ENCODE measurements around the gene GPANK1. TPM values are rescaled to one million over a fixed set of nuclear protein-coding genes. Genes with fewer than 3 reads are reported as not detected.

The GPANK1 gene
- total and polyA plus RNA-seq, 2 of the 13 experiments (the other 11 are each of a cell fraction or from before 2014, with no cell fraction given): 15.4 to 22.8 TPM

DNA sequence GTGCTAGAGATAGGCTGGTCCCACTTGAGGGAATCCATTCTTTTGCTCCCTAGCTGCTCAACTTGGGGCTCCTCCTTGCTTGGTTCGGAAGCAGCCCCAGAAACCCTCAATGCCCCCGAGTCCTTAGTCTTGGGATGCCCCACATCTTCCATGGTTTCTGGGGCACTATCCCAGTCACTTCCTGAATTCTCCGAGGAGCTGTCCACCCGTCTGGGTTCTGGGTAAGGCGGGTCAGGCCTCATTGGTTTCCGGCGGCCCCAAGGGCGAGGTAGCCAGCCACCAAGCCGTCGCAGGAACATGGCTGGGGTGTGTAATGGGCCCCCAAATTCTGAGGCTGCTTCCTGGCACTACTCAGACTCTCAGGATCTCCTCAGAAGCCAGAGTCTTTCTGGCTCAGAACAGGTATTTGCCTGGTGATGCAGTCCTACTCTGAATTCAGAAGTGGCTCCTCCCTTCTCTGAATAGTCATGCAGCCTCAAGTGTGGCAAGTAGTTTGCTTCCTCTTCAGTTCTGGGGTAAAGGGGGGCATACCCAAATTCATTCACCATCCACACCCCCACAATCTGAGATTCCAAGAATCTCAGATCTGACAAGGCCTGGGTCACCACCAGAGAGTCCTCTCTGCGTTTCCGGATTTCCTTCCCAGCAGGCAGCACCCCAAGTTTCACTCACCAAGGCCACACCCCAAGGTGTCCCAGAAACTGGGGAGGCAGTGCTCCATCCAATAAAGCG, 5.0 kb downstream of the GPANK1 start (continued):
- 0 out of 2 replicates have a peak, but pooled peaks have one; percentile 4 for TF ChIP-seq ZNF615 (CRISPR knock-in tag; IDR thresholded peaks at IDR 0.05; ENCODE audit: borderline replicate concordance)
- TF ChIP-seq HOXA9 (CRISPR knock-in tag; IDR thresholded peaks at IDR 0.05; ENCODE audit: borderline replicate concordance): peak; percentile 16; the same call in 1 of the 2 replicates
- peak; percentile 26; the same call in 1 of the 2 replicates for TF ChIP-seq ZNF576 (CRISPR knock-in tag; IDR thresholded peaks at IDR 0.05)
- TF ChIP-seq MIER2 (CRISPR knock-in tag; IDR thresholded peaks at IDR 0.05): peak; percentile 91
- TF ChIP-seq RELA (CRISPR knock-in tag; IDR thresholded peaks at IDR 0.05): 0 out of 2 replicates have a peak, but pooled peaks have one; percentile 16
- TF ChIP-seq ZNF44 (CRISPR knock-in tag; IDR thresholded peaks at IDR 0.05): no peak
- TF ChIP-seq ZNF260 (CRISPR knock-in tag; IDR thresholded peaks at IDR 0.05; ENCODE audit: borderline replicate concordance, low read depth): no peak
- TF ChIP-seq CBX5 (CRISPR knock-in tag; IDR thresholded peaks at IDR 0.05; ENCODE audit: borderline replicate concordance): no peak
- 0 out of 2 replicates have a peak, but pooled peaks have one; percentile 10 for TF ChIP-seq ZFP90 (CRISPR knock-in tag; IDR thresholded peaks at IDR 0.05; ENCODE audit: borderline replicate concordance)
- TF ChIP-seq, protein P1, sequence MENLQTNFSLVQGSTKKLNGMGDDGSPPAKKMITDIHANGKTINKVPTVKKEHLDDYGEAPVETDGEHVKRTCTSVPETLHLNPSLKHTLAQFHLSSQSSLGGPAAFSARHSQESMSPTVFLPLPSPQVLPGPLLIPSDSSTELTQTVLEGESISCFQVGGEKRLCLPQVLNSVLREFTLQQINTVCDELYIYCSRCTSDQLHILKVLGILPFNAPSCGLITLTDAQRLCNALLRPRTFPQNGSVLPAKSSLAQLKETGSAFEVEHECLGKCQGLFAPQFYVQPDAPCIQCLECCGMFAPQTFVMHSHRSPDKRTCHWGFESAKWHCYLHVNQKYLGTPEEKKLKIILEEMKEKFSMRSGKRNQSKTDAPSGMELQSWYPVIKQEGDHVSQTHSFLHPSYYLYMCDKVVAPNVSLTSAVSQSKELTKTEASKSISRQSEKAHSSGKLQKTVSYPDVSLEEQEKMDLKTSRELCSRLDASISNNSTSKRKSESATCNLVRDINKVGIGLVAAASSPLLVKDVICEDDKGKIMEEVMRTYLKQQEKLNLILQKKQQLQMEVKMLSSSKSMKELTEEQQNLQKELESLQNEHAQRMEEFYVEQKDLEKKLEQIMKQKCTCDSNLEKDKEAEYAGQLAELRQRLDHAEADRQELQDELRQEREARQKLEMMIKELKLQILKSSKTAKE (CRISPR knock-in tag; IDR thresholded peaks at IDR 0.05; ENCODE audit: borderline replicate concordance): no peak
- no peak for TF ChIP-seq TP53 (CRISPR knock-in tag; conservative IDR thresholded peaks at IDR 0.05)
- no peak for TF ChIP-seq ZNF589 (CRISPR knock-in tag; conservative IDR thresholded peaks at IDR 0.05)
- no peak for TF ChIP-seq ZNF337 (CRISPR knock-in tag; IDR thresholded peaks at IDR 0.05; ENCODE audit: borderline replicate concordance, low read depth)
- peak; percentile 50; the same call in 1 of the 2 replicates for TF ChIP-seq ZNF605 (CRISPR knock-in tag; IDR thresholded peaks at IDR 0.05)
- TF ChIP-seq ZNF607 (CRISPR knock-in tag; IDR thresholded peaks at IDR 0.05; ENCODE audit: borderline replicate concordance): no peak
- TF ChIP-seq REST (IDR thresholded peaks at IDR 0.05; ENCODE audit: borderline replicate concordance in 1 of 2, low read depth in 1 of 2, low read length in 2 of 2): peak in 1 of 2 experiments; percentile 90; a peak in 2 of 4 replicates
- no peak for TF ChIP-seq ZNF432 (CRISPR knock-in tag; IDR thresholded peaks at IDR 0.05; ENCODE audit: borderline replicate concordance)
- TF ChIP-seq, protein P2, sequence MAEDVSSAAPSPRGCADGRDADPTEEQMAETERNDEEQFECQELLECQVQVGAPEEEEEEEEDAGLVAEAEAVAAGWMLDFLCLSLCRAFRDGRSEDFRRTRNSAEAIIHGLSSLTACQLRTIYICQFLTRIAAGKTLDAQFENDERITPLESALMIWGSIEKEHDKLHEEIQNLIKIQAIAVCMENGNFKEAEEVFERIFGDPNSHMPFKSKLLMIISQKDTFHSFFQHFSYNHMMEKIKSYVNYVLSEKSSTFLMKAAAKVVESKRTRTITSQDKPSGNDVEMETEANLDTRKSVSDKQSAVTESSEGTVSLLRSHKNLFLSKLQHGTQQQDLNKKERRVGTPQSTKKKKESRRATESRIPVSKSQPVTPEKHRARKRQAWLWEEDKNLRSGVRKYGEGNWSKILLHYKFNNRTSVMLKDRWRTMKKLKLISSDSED (CRISPR knock-in tag; IDR thresholded peaks at IDR 0.05): no peak
- no peak for TF ChIP-seq ZSCAN29 (CRISPR knock-in tag; conservative IDR thresholded peaks at IDR 0.05)
- TF ChIP-seq SAP130 (CRISPR knock-in tag; IDR thresholded peaks at IDR 0.05; ENCODE audit: low read depth): peak; percentile 61; the same call in 1 of the 2 replicates
- TF ChIP-seq PAWR (CRISPR knock-in tag; IDR thresholded peaks at IDR 0.05; ENCODE audit: borderline replicate concordance): no peak
- no peak for TF ChIP-seq NCOA5 (CRISPR knock-in tag; IDR thresholded peaks at IDR 0.05)

Data from HepG2 (cell line).